Measurements from ENCODE around the gene SSTR3.

DNA sequence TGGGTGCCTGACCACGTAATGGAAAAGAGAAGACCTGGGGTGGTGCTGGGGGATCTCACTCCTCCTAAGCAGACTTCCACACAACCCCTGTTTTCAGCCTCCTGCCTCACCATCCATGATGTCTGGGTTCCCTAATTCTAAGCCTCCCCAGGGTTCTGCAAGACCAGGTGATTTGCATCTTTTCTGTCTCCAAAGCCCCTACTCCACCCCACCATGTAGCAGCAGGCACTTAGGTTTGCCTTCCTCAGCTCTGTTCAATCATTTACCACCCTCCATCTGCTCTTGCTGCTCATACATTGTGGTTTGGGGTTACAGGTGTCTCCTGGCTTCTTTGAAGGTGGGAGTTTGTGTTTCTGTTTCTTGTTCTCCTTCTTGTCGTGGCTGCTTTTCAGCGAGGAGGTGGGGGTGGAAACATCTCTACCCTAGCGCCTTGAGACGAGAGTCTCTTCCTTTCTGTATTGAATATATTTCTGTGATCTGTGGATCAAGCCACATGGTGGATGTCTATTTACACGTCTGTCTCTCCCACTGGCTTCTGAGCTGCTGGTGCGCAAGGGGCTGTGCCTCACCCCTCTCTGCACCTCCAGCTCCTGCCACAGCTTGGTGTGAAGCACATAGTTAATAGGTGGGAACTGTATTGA, 6.6 kb upstream of the SSTR3 start:
- TF ChIP-seq, protein P1, sequence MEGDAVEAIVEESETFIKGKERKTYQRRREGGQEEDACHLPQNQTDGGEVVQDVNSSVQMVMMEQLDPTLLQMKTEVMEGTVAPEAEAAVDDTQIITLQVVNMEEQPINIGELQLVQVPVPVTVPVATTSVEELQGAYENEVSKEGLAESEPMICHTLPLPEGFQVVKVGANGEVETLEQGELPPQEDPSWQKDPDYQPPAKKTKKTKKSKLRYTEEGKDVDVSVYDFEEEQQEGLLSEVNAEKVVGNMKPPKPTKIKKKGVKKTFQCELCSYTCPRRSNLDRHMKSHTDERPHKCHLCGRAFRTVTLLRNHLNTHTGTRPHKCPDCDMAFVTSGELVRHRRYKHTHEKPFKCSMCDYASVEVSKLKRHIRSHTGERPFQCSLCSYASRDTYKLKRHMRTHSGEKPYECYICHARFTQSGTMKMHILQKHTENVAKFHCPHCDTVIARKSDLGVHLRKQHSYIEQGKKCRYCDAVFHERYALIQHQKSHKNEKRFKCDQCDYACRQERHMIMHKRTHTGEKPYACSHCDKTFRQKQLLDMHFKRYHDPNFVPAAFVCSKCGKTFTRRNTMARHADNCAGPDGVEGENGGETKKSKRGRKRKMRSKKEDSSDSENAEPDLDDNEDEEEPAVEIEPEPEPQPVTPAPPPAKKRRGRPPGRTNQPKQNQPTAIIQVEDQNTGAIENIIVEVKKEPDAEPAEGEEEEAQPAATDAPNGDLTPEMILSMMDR (IDR thresholded peaks at IDR 0.05; ENCODE audit: low read depth, low read length) = no peak
- no peak for TF ChIP-seq POLR2A (IDR thresholded peaks at IDR 0.05; ENCODE audit: extremely low read depth, insufficient read length)
- TF ChIP-seq, protein P2, sequence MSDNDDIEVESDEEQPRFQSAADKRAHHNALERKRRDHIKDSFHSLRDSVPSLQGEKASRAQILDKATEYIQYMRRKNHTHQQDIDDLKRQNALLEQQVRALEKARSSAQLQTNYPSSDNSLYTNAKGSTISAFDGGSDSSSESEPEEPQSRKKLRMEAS (IDR thresholded peaks at IDR 0.05; ENCODE audit: low read depth, low read length) = no peak
- TF ChIP-seq MYC (IDR thresholded peaks at IDR 0.05; ENCODE audit: low read depth, low read length) = no peak

All from NB4 (cell line).